ENCODE measurements around the gene KBTBD13.

DNA sequence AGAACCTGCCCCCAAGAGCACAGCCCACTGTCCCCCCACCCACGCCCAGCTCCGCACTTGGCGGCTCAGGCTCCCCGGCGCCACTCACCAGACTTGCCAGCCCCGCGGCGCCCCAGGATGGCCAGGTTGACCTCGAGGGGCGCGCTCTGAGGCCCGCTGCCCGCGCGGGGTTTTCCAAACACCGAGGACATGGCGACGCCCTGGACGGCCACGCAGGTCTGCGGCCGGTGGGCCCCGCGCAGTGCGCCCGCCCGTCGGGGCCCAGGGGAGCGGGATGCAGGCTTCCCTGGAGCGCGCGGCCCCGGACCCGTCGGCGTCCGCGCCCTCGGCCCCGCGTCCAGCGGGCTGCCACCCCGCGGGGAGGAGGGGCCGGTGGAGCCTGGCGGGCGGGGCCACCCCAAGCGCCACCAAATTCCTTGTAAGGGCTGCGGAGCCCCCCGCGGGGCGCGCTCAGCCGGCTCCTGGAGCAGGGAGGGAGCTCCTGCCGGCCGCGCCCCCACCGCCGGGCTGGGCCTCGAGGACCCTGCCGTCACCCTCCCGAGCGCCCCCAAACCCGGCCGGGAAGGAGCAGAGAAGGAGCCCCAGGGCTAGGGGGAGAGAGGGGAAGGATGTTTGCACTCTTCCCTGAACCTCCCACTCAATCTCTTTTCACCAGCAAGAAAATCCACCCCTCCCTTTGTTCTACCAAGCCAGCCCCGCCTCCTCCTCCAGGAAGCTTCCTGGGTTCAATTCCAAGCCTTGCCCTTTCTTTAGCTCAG is 8.7 kb upstream of the KBTBD13 start, which contains the start of gene RASL12:
- no peak for TF ChIP-seq CTCF (conservative IDR thresholded peaks at IDR 0.05; ENCODE audit: low read depth in 2 of 2)
- no peak for TF ChIP-seq POLR2AphosphoS5 (IDR thresholded peaks at IDR 0.05; ENCODE audit: low read depth)
- TF ChIP-seq, protein P1, sequence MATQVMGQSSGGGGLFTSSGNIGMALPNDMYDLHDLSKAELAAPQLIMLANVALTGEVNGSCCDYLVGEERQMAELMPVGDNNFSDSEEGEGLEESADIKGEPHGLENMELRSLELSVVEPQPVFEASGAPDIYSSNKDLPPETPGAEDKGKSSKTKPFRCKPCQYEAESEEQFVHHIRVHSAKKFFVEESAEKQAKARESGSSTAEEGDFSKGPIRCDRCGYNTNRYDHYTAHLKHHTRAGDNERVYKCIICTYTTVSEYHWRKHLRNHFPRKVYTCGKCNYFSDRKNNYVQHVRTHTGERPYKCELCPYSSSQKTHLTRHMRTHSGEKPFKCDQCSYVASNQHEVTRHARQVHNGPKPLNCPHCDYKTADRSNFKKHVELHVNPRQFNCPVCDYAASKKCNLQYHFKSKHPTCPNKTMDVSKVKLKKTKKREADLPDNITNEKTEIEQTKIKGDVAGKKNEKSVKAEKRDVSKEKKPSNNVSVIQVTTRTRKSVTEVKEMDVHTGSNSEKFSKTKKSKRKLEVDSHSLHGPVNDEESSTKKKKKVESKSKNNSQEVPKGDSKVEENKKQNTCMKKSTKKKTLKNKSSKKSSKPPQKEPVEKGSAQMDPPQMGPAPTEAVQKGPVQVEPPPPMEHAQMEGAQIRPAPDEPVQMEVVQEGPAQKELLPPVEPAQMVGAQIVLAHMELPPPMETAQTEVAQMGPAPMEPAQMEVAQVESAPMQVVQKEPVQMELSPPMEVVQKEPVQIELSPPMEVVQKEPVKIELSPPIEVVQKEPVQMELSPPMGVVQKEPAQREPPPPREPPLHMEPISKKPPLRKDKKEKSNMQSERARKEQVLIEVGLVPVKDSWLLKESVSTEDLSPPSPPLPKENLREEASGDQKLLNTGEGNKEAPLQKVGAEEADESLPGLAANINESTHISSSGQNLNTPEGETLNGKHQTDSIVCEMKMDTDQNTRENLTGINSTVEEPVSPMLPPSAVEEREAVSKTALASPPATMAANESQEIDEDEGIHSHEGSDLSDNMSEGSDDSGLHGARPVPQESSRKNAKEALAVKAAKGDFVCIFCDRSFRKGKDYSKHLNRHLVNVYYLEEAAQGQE (IDR thresholded peaks at IDR 0.05; ENCODE audit: unreplicated experiment), result no peak
- no peak for TF ChIP-seq EZH2 (IDR thresholded peaks at IDR 0.05; ENCODE audit: low read depth, unreplicated experiment)
